Cardiac fibroblast (primary cell): ENCODE data around the gene FOXP3.
A peak's percentile ranks its signal among the peaks of the same experiment; 100 is the strongest.
"Not testable (repeated sequence)": the region's sequence is repeated elsewhere in the genome, so short reads cannot be mapped to it uniquely, and the experiment has no call there.

ENCODE experiments used
- DNase-seq, 2 donors: peaks; one replicate each; pipeline versions ENCODE4 v3.0.0 to v3.0.0-alpha.2; 2010; ENCODE audit warnings: low read depth in 2 of 2
- H3K4me3 ChIP-seq, 2 donors: replicated peaks in 1 of 2; 1 replicate in 1 of 2; 2 replicates in 1 of 2; pipeline ENCODE4 v1.5.1; 2011; ENCODE audit warnings: low read depth in 2 of 2, low read length in 2 of 2, mild to moderate bottlenecking in 2 of 2, moderate library complexity in 1 of 2
- TF ChIP-seq, protein P1 (sequence below): IDR thresholded peaks from one replicate; pipeline ENCODE4 v1.5.1; 2011; ENCODE audit warnings: low read depth, mild to moderate bottlenecking, low read length, inconsistent platforms

FOXP3 gene, protein sequence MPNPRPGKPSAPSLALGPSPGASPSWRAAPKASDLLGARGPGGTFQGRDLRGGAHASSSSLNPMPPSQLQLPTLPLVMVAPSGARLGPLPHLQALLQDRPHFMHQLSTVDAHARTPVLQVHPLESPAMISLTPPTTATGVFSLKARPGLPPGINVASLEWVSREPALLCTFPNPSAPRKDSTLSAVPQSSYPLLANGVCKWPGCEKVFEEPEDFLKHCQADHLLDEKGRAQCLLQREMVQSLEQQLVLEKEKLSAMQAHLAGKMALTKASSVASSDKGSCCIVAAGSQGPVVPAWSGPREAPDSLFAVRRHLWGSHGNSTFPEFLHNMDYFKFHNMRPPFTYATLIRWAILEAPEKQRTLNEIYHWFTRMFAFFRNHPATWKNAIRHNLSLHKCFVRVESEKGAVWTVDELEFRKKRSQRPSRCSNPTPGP

DNA sequence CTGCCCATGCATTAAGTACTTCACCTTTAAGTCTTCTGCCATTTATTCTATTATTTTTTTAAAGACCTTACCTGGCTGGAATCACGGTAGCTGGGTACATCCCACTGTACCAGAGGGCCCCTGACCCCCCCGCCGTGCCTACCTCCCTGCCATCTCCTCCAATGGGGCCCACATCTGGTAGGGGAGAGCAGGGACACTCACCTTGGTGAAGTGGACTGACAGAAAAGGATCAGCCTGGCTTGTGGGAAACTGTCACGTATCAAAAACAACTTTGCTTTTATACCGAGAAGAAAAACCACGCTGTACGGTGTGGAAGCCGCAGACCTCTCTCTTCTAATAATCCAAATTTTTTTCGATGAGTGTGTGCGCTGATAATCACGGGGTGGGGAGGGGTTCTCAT is at the start of gene FOXP3:
Gene FOXP3, minus strand, starts transcription at position 251 of the 400 bp plus-strand sequence. CDS start 6,205 bp downstream, outside the sequence.
- no peak within 1 kb of the TSS for H3K4me3 ChIP-seq
- DNase-seq = no peak
- TF ChIP-seq, protein P1, sequence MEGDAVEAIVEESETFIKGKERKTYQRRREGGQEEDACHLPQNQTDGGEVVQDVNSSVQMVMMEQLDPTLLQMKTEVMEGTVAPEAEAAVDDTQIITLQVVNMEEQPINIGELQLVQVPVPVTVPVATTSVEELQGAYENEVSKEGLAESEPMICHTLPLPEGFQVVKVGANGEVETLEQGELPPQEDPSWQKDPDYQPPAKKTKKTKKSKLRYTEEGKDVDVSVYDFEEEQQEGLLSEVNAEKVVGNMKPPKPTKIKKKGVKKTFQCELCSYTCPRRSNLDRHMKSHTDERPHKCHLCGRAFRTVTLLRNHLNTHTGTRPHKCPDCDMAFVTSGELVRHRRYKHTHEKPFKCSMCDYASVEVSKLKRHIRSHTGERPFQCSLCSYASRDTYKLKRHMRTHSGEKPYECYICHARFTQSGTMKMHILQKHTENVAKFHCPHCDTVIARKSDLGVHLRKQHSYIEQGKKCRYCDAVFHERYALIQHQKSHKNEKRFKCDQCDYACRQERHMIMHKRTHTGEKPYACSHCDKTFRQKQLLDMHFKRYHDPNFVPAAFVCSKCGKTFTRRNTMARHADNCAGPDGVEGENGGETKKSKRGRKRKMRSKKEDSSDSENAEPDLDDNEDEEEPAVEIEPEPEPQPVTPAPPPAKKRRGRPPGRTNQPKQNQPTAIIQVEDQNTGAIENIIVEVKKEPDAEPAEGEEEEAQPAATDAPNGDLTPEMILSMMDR = no peak

DNA sequence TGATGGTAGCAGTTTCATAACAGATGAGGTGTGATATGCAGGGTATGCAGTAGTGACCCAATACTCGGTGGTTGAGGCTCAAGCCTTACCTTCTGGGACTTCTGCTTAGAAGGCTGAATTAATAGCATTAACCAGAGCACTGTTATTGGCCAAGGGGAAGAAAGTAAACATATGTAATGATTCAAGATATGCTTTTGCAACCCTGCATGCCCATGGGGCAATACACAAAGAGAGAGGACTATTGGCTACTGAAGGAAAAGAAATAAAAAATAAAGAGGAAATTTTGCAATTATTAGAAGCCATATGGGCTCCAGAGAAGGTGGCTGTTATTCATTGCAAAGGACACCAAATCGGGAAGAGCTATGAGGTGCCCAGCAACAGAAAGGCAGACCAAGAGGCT is 47.7 kb upstream of the FOXP3 start:
- TF ChIP-seq, protein P1 = no peak
- H3K4me3 ChIP-seq = no peak overlapping the region
- no peak for DNase-seq

DNA sequence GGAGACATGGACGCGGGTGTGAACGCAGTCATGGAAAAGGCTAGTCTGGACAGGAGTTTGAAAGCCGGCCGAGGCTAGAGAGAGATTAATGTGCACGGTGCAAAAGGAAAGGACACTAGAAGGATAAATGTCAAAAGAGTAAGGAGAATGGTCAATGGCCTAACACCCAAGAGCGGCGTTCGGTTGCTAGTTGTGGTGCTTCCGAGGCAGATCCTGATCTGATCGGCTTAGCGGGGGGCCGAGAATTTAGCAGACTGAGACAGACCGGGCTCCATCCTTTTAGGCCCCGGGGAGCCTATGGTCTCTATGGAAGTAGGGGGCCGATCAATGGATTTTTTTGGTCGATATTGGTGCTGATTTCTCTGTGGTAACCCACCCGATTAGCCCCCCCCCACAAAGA is 45.9 kb upstream of the FOXP3 start:
- TF ChIP-seq, protein P1 = no peak
- no peak overlapping the region for H3K4me3 ChIP-seq

DNA sequence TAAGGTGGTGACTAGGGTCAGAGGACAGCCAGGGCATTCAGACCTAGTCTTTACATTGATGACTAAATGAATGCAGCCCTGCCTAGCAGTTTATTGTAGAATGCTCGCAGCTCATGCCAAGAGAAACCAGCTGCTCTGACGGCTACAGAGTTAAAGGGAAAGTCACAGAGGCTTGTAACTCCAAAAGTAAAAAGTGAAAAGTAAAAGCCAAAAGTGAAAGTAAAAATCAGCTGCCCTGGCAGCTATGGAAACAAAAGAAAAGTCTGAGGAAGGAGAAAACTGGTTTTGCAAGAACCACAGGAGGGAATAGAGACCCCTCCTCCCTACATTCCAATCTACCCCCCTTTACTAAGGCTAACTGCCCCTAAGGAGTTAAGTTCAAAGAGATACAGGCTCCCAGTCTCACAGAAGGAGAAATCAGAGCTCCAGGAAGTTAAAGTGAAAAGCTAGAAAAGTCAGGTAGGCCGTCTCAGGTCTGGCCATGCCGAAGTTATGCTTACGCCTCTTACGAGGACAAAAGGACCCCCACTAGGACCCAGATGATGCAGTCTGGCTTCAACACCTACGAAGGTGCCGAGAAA is 45.0 kb upstream of the FOXP3 start:
- TF ChIP-seq, protein P1 = no peak
- H3K4me3 ChIP-seq = peak overlapping the region in 1 of 2 donors; percentile 44
- peak; percentile 36 to 41 for DNase-seq

More for the DNA sequence above, 45.9 kb upstream of the FOXP3 start:
- no peak for DNase-seq

DNA sequence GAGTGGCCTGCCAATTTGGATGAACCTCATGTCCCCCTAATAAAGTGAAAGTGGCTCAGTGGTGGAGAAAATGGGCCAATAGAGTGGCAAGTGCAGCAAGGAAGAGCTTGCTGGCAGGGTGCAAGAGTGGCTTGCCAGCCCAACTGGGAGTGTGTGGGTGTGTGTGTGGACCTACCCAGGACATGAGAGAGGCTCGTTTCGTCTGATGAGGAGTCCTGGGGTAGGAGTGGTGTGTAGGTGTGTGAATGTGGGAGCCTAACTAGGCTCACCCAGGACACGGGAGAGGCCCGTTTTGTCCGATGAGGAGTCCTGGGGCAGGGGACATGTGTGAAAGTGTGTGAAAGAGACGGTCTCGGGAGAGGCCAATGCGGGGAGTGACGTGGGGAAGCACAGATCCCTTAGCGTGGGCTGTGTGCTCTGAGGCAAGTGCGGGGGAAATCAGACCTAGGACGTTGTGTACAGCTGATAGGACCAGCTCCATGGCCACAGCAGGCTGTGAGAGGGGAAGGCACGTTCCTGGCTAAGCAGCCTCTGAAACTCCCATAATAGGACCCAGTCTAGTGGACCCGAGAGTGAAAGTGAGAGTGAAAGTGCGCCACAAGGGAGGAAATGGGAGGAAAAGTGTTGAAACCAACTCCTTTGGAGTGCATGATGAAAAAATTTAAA is 44.2 kb upstream of the FOXP3 start:
- TF ChIP-seq, protein P1 = no peak
- DNase-seq = peak; percentile 34 to 48
- peak overlapping the region; percentile 3 to 44 for H3K4me3 ChIP-seq

DNA sequence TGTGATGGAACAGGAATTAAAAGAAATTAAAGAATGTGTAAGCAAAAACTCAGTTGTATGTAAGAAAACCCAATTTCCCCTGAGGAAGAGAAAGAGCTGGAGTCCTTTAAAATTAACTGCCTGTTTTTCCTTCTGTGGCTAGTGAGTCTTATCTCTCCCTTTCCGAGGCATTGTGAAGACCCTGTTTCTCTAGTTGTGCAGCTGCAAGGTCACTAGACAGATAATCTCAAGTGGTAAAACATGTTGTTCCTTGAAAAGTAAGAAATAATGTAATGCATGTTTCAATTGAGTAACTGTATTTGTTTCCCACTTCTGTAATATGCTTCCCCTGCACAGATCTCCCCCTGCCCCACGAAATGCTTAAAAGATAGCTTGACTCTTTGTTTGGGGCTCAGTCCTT is 43.3 kb upstream of the FOXP3 start:
- not testable (repeated sequence) for DNase-seq

DNA sequence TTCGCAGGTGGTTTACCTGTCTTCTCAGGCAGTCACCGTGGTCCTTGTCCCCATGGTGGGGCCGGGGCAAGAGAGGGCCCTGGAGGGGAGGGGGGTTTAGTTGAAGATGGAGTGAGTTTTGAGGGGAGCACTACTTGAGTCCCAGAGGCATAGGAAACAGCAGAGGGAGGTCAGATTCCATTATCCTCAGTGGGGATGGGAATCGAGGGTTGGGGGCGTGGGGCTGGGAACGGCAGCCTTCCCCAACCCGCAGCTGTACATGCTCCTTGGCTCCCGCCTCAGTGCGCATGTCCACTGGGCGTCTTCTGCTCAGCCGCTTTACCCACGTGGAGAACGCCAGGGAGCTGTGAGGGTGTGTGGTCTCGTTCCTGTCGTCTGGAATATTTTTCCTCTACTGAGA is 38.8 kb upstream of the FOXP3 start, which contains the start of gene GAGE10:
Gene GAGE10, plus strand, starts transcription at position 301 of the 400 bp plus-strand sequence. CDS start 1,214 bp downstream, outside the sequence.
- DNase-seq = no peak
- TF ChIP-seq, protein P1 = no peak

More for the DNA sequence above, 43.3 kb upstream of the FOXP3 start:
- H3K4me3 ChIP-seq = not testable (repeated sequence)

More for the DNA sequence above, 38.8 kb upstream of the FOXP3 start, which contains the start of gene GAGE10:
- H3K4me3 ChIP-seq = no peak within 1 kb of the TSS
